GM23248 (cell line): Measurements from ENCODE around the gene HEXA.

Source experiments
- EZH2 ChIP-seq: fragments of 200-600 bp; sonication (generic); IDR thresholded peaks from 2 replicates; pipeline ENCODE4 v1.6.1; 2018; ENCODE audit warnings: antibody characterized with exemption, mild to moderate bottlenecking; ENCODE audit not compliant: insufficient read depth, poor library complexity, severe bottlenecking
- EZH2phosphoT487 ChIP-seq: fragments of 200-600 bp; sonication (generic); IDR thresholded peaks from 2 replicates; pipeline ENCODE4 v1.6.1; 2018; ENCODE audit warnings: antibody characterized with exemption, moderate library complexity, mild to moderate bottlenecking, low read depth; ENCODE audit not compliant: insufficient read depth

- no peak for TF ChIP-seq EZH2
- TF ChIP-seq EZH2phosphoT487, result no peak
These were observed 10.0 kb downstream of the HEXA start for GRCh38 chr15:72365844-72366243.
